HG02588 (cell line): ENCODE data around the gene ATP6V0D1.

Source experiments
- ATAC-seq: cut with Tn5 transposase; IDR thresholded peaks from one replicate; pipeline ENCODE4 v1.9.1; 2021; ENCODE audit warnings: mild to moderate bottlenecking, moderate library complexity; ENCODE audit not compliant: unreplicated experiment

ATP6V0D1 gene

GRCh38 chr16:67445913-67446907, 34.7 kb downstream of the ATP6V0D1 start:
- no peak for ATAC-seq

- ATAC-seq = no peak
These were observed 35.5 kb downstream of the ATP6V0D1 start for GRCh38 chr16:67445441-67445912.

- no peak for ATAC-seq
These were observed 35.9 kb downstream of the ATP6V0D1 start for GRCh38 chr16:67445126-67445426.

- no peak for ATAC-seq
These were observed 36.5 kb downstream of the ATP6V0D1 start for GRCh38 chr16:67444259-67445125.

GRCh38 chr16:67443265-67443664, 37.7 kb downstream of the ATP6V0D1 start:
- ATAC-seq = no peak

- no peak for ATAC-seq
These were observed 38.2 kb downstream of the ATP6V0D1 start for GRCh38 chr16:67442581-67443255.

GRCh38 chr16:67441907-67442306, 39.0 kb downstream of the ATP6V0D1 start:
- ATAC-seq = no peak

GRCh38 chr16:67441271-67441753, 39.6 kb downstream of the ATP6V0D1 start:
- ATAC-seq = no peak

GRCh38 chr16:67438824-67439393, 42.0 kb downstream of the ATP6V0D1 start:
- ATAC-seq = no peak

- ATAC-seq = no peak
These were observed 42.7 kb downstream of the ATP6V0D1 start for GRCh38 chr16:67438098-67438791.

GRCh38 chr16:67437513-67437912, 43.4 kb downstream of the ATP6V0D1 start:
- ATAC-seq = no peak

GRCh38 chr16:67436640-67437193, 44.2 kb downstream of the ATP6V0D1 start:
- no peak for ATAC-seq

GRCh38 chr16:67435758-67436164, 45.2 kb downstream of the ATP6V0D1 start:
- no peak for ATAC-seq

GRCh38 chr16:67433131-67433719, 47.7 kb downstream of the ATP6V0D1 start:
- ATAC-seq = no peak

GRCh38 chr16:67432506-67432890, 48.5 kb downstream of the ATP6V0D1 start:
- ATAC-seq = no peak

GRCh38 chr16:67431775-67432505, 49.0 kb downstream of the ATP6V0D1 start:
- no peak for ATAC-seq

- ATAC-seq = no peak
These were observed 49.8 kb downstream of the ATP6V0D1 start, which contains the start of gene HSD11B2 for GRCh38 chr16:67430977-67431774. Gene HSD11B2, plus strand, starts transcription at chr16:67431121. Its CDS starts 128 bp downstream, at chr16:67431249.
